K562 (cell line): Measurements from ENCODE around the gene LRRC7. TPM values are rescaled to one million over a fixed set of nuclear protein-coding genes. Genes with fewer than 3 reads are reported as not detected.

Experiments
- NFYB ChIP-seq: IDR thresholded peaks from 2 replicates; pipeline ENCODE4 v1.6.1; 2011; ENCODE audit warnings: mild to moderate bottlenecking, moderate library complexity; ENCODE audit not compliant: insufficient read length; ENCODE audit errors: extremely low read depth
- ZNF318 ChIP-seq, 2 experiments: fragments of 450-650 bp; IDR thresholded peaks; 2 replicates each; pipeline ENCODE4 v1.6.1; 2016; ENCODE audit warnings: mild to moderate bottlenecking in 2 of 2, borderline replicate concordance in 1 of 2, low read depth in 1 of 2, moderate library complexity in 1 of 2
- polyA plus RNA-seq, 8 experiments: library from polyadenylated mRNA; depleted of rRNA in 4 of 8; stranded (reverse) in 5 of 8; unstranded in 3 of 8; fragments of >200 nt; fragmentation: Nextera tagmentation in 2 of 8; fragmentation: Illumina TruSeq in 1 of 8; extraction: Ambion mirVana in 2 of 8; extraction: Trizol in 1 of 8; gene quantifications; 2 replicates each; pipeline versions ENCODE4 v1.2.1 to v1.2.3, GENCODE V29; 2011 to 2014; ENCODE audit warnings: inconsistent platforms in 1 of 8, missing spikeins in 1 of 8
- total RNA-seq, 7 experiments: library from RNA; depleted of rRNA in 6 of 7; stranded (reverse); fragments of >200 nt in 6 of 7; fragmentation: Illumina TruSeq in 2 of 7; extraction: Trizol in 2 of 7; gene quantifications; 2 replicates each; pipeline versions ENCODE4 v1.2.1 to v1.2.3, GENCODE V29; 2011 to 2021; ENCODE audit warnings: low replicate concordance in 1 of 7

LRRC7 gene
- total and polyA plus RNA-seq, 9 of the 15 experiments (the other 6 are each of a cell fraction or from before 2014, with no cell fraction given) = 0.09 to 0.94 (median 0.49) TPM

GRCh38 chr1:69998847-69999246 is 431.1 kb downstream of the LRRC7 start (continued):
- TF ChIP-seq ZNF318 (IDR thresholded peaks at IDR 0.05; ENCODE audit: borderline replicate concordance in 1 of 2, low read depth in 1 of 2) (no peak), NFYB (no peak)
